ENCODE data around the gene NKX3-2.

NKX3-2 gene

GRCh38 chr4:13544606-13545393 lies 492 bp upstream of the NKX3-2 start:
- DNase-seq (ENCODE audit: low read depth): peak; percentile 59

DNA sequence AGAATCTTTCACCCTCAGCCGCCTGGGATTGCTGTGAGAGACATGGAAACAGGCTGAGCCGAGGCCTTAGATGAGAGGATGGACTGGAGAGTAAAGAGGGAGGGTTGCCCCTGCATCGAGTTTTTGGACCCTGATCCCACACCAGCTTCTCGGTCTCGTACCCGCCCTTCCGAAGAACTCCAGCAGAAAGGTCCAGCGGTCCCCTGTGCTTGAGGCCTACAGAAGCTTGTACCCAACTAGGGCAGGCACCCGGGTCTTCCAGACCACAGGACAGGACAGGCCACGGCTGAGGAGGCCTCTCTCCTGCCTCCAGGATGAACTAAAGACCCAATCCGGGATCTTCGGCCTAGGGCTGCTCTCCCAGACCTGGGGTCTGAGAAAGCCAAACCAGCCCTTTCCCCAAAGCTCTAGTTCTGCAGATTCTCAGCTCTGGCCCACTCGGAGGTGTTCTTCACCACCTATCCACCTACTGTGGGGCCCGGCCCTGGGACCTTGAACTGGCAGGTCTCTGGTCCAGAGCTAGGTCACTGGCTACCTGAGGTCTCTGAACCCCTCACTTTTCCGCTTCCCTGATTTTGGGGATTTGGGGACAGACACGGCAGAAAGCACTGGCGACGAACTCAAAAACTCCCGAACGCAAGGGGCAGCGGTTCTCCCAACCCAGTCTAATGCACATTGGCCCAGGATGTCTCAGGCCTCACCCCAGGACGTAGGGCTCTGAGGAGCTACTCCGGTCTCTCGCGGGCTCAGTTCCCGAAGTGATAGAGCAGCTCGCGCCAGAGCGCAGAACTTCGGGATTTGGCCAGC lies 1.1 kb downstream of the NKX3-2 start:
- DNase-seq (ENCODE audit: low read depth): no peak

DNA sequence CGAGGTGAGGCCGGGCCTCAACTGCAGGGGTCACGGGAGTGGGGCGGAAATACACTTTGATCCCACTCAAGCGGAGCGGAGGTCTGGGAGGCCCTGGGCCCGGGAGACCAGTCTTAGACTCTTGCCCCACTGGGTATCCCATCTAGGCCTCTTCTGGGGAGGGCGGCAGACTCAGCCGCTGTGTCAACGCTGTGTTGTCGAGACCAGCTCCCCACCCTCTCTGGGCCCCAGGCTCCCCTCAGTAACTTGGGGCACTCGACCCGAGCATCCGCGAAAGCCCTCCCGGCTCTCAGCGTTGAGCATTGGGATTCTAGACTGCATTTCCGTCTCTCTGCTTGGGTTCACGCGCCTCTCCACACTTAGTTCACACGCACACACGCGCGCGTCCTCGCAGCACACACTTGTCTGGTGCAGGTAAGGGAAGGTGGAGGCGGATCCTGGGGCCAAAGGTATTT lies 1.7 kb downstream of the NKX3-2 start:
- DNase-seq (ENCODE audit: low read depth): no peak

- no peak for DNase-seq (ENCODE audit: low read depth)
Observed at GRCh38 chr4:13541720-13542576, 2.4 kb downstream of the NKX3-2 start.

DNA sequence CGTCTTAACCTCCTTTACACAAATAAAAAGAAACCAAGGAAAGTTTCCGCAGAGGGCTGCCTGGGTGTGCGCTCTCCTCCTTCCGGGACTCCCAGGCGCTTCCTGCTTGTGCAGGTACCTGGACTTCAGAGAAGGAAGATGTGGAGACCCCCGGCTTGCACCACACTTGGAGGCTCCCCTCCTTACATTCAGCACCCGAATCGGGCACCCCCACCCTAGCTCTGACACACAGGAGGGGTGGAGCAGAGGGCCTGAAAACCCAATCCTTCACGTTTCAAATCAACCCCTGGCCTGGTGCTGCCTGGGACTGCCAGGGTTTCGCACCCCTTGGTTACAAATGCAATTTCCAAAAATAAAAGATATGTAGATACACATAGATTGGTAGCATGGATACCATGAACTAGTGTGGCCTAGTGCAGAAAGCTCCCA lies 3.1 kb downstream of the NKX3-2 start:
- DNase-seq (ENCODE audit: low read depth): no peak

DNA sequence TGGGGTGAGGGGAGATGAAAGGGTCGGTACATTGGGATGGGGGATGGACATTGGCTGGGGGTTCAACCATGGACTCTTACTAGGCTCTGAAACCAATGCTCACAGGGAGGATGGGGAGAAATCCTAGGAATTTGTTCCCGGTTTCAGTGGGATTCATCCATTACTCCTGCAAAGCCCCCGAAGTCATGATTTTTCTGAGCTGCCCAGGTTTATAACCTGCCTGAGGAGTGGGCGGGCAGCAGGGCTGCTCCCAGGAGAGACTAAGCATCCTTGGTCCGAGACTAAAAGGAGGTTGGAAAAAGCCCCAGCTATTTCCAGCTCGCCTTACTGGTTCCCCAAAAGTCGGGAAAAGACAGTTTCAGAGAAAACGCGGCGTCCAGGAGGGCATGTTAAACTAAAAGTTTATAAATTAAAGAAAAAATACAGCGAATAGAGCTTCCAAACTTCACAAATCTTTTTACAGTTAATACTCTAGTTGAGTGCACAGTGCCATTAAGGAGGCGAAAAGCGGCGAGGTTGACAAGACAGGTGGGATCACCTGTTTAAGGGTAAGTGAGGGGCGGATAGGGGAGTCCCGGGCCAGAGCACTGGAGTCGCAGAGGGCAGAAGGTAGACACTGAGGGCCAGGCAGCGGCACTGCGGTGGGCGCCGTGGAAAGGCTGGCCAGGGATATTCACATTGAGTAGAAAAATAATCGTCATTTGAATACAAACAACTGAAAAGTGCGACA lies 3.7 kb downstream of the NKX3-2 start:
- no peak for DNase-seq (ENCODE audit: low read depth)

DNA sequence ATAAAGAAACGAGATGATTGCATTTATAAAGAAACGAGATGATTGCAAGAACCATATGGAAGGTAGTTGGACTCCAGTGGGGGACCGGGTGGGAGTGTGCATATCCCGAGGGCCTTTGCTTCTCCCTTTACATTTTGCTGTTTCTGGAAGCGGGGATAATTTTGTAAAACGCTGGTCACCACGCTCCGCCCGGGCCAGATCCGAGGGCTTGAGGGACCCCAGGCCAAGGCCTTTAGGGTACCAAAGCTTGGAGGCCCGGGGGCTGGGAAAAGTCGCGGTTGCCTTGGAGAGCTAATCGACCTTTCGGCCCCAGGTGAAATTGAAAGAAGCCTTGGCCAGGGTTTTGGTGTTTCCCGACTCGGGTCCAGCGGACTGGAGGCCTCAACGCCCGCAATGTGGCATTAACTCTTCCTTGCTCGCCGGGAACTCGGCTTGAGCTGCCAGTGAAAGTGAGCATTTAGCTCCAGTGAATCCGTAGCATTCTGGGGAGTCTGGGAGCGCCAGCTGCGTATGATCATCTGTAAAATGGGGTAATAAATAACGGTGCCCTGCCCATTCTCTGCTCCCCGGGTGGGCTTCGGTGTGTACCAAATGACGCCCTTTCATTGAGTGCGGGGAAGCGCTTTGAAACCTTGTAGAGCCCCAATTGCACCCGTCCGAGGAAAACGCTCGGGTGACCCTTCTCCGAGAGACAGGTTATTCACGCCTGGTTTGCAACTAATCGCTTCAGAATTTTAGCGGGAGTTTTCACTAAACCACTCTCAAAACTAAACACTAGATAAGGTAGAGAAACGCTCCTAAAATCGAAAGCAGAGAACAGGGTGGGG lies 4.5 kb downstream of the NKX3-2 start:
- DNase-seq (ENCODE audit: low read depth): no peak

GRCh38 chr4:13539047-13539618 lies 5.2 kb downstream of the NKX3-2 start:
- DNase-seq (ENCODE audit: low read depth): no peak

DNA sequence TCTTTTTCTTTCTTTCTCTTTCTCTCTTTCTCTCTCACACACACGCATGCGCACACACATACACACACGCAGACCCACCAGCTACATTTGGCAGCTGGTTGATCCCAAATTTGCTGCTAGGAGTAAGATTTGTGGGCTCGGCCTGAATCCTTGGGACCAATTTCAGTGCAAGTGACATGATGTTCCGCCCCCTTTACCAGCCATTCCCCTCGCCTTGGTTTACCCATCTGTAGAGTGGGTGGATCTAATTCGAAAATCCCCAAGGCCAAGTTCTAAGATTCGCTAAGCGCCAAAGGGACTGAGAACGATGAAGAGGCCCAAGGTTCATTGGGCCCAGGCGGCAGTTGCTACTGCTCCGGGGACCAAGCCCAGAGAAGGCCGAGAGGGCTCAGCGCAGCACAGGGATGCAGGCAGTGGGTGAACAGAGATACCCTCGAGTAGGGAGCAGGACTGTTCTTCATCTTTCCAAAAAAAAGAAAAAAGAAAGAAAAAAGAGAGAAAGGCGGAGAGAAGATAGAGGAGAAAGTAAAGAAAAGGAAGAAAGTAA lies 5.8 kb downstream of the NKX3-2 start:
- DNase-seq (ENCODE audit: low read depth): no peak

DNA sequence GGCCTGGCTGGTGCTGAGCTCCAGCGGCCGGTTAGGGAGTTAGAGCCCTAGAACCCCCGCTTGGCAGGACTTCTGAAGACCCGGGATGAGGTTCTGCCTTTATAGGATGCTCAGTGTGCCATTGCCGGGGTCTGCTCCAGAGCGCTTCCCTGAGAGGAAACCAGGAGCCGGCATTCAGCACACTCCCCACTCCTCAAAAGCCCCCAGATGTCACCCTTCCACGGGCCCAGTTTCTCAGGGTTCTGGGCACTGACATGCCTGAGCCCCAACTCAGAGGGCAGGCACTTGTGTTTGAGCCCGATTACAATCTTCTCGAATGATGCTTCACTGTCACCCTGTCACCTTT lies 6.5 kb downstream of the NKX3-2 start:
- no peak for DNase-seq (ENCODE audit: low read depth)

DNA sequence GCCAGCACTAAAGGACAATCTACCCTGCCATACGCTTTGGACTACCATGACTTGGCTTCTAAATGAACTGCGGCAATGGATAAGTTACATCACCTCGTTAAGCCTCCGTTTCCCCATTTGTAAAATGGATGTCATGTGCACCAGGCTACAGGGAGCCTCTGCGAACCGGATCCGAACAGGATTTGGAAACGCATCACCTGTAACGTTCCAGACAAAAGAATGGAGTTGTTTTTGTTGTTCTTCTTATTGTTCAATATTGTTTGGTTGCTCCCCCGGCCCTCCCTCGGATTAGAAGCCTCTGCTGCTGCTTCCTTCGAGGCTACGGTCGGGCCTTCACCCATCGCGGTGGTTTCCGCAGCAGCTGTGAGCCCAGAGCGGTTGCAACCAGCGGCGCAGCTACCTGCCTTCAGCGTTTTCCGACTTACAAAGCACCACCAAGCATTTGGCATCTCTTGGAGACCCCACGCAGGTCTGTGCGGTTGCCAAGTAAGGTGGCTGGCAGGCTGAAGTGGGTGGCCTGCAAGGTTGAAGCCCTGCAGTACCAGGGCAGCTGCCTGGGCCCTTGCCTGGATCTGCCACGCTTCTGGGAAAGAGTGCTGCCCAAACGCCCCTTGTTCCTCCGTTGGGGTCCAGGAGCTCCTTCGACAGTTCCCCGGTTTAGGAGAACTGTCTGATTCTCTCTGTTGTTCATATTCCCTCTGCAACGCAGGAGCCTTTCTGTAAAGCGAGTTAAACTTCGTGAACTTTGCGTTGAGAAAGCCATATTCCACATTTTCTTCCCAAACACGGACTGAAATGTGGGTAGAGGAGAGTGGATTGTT lies 7.1 kb downstream of the NKX3-2 start:
- DNase-seq (ENCODE audit: low read depth): no peak

- no peak for DNase-seq (ENCODE audit: low read depth)
Observed at GRCh38 chr4:13536607-13537006, 7.7 kb downstream of the NKX3-2 start.

DNA sequence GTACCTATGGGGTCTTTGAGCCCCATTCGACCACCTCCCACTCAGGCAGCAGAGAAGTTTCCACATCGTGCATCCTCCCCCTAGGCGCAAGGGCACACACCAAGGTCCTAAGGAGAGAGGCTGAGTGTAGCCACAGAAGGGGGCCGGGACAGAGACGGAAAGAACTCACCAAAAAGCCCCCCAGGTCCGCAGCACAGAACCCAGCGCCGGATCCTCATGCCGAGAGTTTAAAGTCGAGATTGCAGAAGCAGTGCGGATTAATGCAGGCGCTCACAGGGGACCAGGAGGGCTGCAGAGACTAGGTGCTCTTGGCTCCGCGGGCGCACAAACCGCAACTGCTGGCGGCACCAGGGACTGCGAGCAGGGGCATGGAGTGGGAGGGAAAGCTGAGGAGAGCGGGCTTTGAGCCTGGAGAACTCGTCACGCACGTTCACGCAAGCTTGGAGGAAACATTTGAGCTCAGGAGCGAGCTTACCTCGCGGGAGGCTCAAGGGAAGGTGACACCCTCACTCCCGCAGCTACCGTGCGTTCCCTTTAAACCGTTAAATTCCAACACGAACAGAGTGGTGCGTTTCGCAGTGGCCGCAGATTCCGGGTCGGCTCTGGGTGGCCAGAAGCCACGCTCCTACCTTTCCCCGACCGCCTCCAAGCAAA lies 8.5 kb downstream of the NKX3-2 start:
- no peak for DNase-seq (ENCODE audit: low read depth)

DNA sequence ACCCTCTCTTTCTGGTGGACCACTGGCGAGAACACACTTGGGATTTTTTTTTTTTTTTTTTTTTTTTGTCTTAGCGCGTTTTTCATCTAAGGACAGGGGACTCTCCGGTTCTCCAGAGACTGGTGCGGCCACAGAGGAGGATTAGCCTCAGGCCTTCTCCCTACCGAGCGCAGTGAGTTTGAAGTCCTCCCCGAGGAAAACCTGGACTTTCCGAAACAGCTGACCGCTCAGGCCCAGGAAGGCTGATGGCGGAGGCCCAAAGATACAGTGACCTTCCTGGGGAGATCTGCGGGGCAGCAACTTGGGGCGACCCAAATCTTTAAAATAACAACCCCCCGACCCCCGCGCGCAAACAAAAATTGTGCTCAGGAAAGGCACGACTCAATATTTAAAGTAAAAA lies 9.2 kb downstream of the NKX3-2 start:
- DNase-seq (ENCODE audit: low read depth): no peak

DNA sequence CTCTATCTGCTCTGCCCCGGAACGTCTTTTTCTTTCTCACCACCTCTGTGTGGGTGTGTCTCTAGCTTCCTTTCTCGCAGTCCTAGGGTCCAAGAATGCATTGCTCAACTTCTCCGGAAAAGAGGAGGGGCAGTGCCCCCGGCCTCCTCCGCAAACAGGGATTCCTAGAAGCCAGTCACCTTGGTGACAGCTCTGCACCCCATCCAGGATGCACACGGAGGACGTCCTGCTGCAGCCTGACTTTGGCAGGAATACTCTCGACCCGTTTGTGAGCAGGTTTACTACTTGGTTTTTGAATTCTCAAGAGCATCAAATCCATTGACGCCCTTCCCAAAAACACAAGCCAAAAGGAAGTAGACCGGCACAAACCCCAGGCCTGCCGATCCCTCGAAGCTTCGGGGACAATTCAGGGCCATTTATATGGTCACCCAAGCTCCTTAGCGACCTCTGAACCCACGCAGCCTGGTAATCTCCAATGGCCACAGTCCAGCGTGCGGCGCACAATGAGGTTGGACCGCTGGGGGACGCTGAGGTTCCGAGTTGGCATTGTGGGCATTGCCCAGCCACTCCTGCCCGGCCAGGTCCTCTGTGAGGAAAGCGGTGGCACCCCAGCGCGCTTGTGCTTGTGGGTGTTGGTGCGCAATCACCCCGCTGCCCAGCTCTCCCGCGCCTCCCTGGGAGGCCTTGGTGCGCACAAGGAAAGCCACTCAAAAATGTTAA lies 9.8 kb downstream of the NKX3-2 start:
- no peak for DNase-seq (ENCODE audit: low read depth)

DNA sequence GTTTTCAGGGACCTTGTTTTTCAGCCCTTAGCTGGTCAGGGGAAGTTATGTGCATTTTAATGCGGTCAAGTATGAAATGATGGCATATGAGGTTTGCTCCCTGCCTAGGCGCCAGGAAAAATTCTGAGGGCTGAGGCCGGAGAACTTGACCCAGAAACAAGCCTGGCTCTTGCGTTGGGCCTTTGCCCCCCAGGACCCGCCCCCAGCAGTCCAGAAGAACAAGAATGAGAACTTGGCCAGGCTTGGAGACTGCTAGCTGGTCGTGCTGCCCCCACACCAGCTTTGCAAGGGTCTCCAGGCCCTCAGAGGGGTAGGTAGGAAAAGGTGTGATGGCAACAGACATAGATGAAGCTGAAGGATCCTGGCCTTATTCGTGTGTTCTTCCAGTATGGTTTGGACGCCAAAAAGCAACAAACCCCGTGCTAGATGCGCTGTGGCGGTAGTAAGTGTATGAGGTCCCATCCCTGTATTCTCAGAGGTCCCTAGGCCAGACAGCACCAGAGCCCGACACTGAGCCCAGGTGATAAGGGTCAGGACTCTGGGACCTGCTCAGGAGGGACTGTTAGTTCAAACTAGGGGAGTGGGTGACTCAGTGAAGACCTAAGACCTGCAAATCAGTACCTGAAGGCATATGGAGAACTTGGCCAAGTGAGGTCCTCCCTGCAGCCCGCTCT lies 10.5 kb downstream of the NKX3-2 start:
- no peak for DNase-seq (ENCODE audit: low read depth)

DNA sequence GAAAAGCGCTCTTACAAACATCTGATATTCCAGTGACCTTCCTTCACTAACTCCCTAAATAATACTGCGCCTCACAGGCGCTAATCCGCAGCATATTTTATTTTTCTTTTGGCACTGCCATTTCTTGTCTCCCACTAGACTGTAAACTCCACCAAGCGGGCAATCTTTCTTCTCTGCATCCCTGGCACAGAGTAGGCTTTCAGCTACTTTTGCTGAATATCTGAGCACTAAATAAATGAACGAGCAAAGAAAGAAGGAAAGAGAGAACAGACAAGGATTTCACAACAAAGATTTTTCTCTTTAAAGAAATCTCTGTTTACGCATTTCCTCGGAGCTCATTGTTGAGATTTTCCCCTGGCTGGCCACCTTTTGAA lies 12.7 kb downstream of the NKX3-2 start:
- DNase-seq (ENCODE audit: low read depth): no peak
